SK-N-SH treated with all-trans-retinoic acid at 6 μM for 48 hours (cell line): Measurements from ENCODE around the gene MRPL42.

Experiments used
- ATAC-seq: fragments of 200-7000 bp; cut with Tn5 transposase; 3 replicates; pipeline ENCODE4 v1.9.1; 2020; ENCODE audit warnings: mild to moderate bottlenecking, moderate library complexity
- ARNTL ChIP-seq: fragments of 450-650 bp; formaldehyde crosslinking; IDR thresholded peaks from 2 replicates; pipeline ENCODE4 v1.5.0; 2020; ENCODE audit warnings: low read depth, mild to moderate bottlenecking, moderate library complexity, borderline replicate concordance
- BACH2 ChIP-seq: fragments of 250-450 bp; sonication (Bioruptor Pico); IDR thresholded peaks from 2 replicates; pipeline ENCODE4 v1.9.0; 2021; ENCODE audit warnings: mild to moderate bottlenecking, borderline replicate concordance
- CSDC2 ChIP-seq: fragments of 250-450 bp; sonication (Bioruptor Pico); IDR thresholded peaks from 2 replicates; pipeline ENCODE4 v1.5.0; 2020; ENCODE audit warnings: mild to moderate bottlenecking, moderate library complexity
- ESRRG ChIP-seq: fragments of 250-450 bp; sonication (Bioruptor Pico); IDR thresholded peaks from 2 replicates; pipeline ENCODE4 v1.6.1; 2021; ENCODE audit warnings: mild to moderate bottlenecking
- GLIS3 ChIP-seq: fragments of 250-450 bp; sonication (Bioruptor Pico); IDR thresholded peaks from 2 replicates; pipeline ENCODE4 v1.5.0; 2020; ENCODE audit warnings: mild to moderate bottlenecking, moderate library complexity
- ISL1 ChIP-seq: fragments of 250-450 bp; sonication (Bioruptor Pico); IDR thresholded peaks from 2 replicates; pipeline ENCODE4 v2.1.2; 2022; ENCODE audit warnings: mild to moderate bottlenecking, moderate library complexity
- OSR1 ChIP-seq: fragments of 250-450 bp; sonication (Bioruptor Pico); IDR thresholded peaks from 2 replicates; pipeline ENCODE4 v1.8.0; 2022; ENCODE audit warnings: moderate library complexity, mild to moderate bottlenecking, inconsistent platforms
- RARB ChIP-seq: fragments of 250-450 bp; sonication (Bioruptor Pico); IDR thresholded peaks from 2 replicates; pipeline ENCODE4 v1.8.0; 2021; ENCODE audit warnings: mild to moderate bottlenecking, moderate library complexity
- TCF4 ChIP-seq: fragments of 250-450 bp; sonication (Bioruptor Pico); IDR thresholded peaks from 2 replicates; pipeline ENCODE4 v1.8.0; 2021; ENCODE audit warnings: mild to moderate bottlenecking, moderate library complexity, borderline replicate concordance
- TOX ChIP-seq: fragments of 250-450 bp; sonication (Bioruptor Pico); IDR thresholded peaks from 2 replicates; pipeline ENCODE4 v1.8.0; 2021; ENCODE audit warnings: mild to moderate bottlenecking, moderate library complexity, borderline replicate concordance
- ZFP3 ChIP-seq: fragments of 250-450 bp; sonication (Bioruptor Pico); IDR thresholded peaks from 2 replicates; pipeline ENCODE4 v1.5.0; 2020; ENCODE audit warnings: mild to moderate bottlenecking, moderate library complexity
- ZFP30 ChIP-seq: fragments of 450-650 bp; formaldehyde crosslinking; IDR thresholded peaks from 2 replicates; pipeline ENCODE4 v1.5.0; 2022; ENCODE audit warnings: mild to moderate bottlenecking, moderate library complexity
- ZNF565 ChIP-seq: fragments of 450-650 bp; formaldehyde crosslinking; conservative IDR thresholded peaks from 2 replicates; pipeline ENCODE4 v1.5.0; 2020; ENCODE audit warnings: low read depth, mild to moderate bottlenecking, moderate library complexity
- ZNF70 ChIP-seq: fragments of 450-650 bp; formaldehyde crosslinking; IDR thresholded peaks from 2 replicates; pipeline ENCODE4 v1.5.0; 2020; ENCODE audit warnings: mild to moderate bottlenecking, moderate library complexity
- ZNF8 ChIP-seq: fragments of 450-650 bp; formaldehyde crosslinking; IDR thresholded peaks from 2 replicates; pipeline ENCODE4 v1.5.0; 2020; ENCODE audit warnings: mild to moderate bottlenecking, moderate library complexity
- TF ChIP-seq, protein P1 (sequence below): fragments of 250-450 bp; sonication (Bioruptor Pico); IDR thresholded peaks from 2 replicates; pipeline ENCODE4 v1.8.0; 2021; ENCODE audit warnings: low read depth, mild to moderate bottlenecking, moderate library complexity, borderline replicate concordance
- TF ChIP-seq, protein P2 (sequence below): fragments of 250-450 bp; sonication (Bioruptor Pico); IDR thresholded peaks from 2 replicates; pipeline ENCODE4 v1.5.1; 2021; ENCODE audit warnings: mild to moderate bottlenecking, moderate library complexity
- TF ChIP-seq, protein P3 (sequence below): fragments of 250-450 bp; sonication (Bioruptor Pico); IDR thresholded peaks from 2 replicates; pipeline ENCODE4 v1.5.1; 2020; ENCODE audit warnings: low read depth, mild to moderate bottlenecking, moderate library complexity
- TF ChIP-seq, protein P4 (sequence below): fragments of 250-450 bp; sonication (Bioruptor Pico); IDR thresholded peaks from 2 replicates; pipeline ENCODE4 v1.5.0; 2020; ENCODE audit warnings: mild to moderate bottlenecking, moderate library complexity

Gene MRPL42

DNA sequence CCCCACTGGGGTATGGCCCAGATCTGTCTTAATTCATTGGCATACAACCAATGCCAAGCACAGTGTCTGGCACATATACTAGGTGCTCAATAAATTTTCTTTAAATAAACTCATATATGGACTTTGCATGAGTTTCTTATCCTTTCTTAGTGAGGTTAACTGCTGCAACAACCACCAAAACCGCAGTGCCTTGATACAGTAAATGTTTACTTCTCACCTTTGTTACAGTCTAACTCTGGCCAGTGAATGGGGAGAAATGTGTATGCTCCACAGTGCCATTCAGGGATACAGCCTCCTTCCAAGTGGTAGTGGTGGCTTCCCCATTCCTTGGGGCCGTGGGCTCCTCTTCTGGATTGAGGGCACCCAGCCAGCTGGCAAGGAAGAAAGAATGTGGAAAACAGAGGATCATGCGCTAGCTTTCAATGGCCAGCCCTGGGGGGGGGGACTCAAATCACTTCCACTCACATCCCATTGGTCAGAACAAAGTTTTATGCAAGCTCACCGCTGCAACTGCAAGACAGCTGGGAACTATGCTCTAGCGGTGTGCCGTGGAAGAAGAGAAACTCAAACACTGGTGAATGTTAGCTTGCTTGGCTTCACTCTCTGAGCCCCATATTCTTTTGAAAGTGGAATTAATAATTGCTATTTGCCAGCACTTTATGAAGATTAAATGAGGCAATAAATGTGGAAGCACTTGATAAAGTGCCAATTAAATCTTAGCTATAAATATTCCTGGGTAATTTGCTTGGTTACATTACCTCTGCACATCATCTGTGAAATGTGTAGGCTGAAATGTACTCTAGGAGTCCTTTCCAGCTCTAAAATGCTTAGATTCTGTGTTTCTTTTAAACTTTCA, 54.1 kb downstream of the MRPL42 start:
- ATAC-seq: peak; percentile 23; the same call in 2 of the 3 replicates

DNA sequence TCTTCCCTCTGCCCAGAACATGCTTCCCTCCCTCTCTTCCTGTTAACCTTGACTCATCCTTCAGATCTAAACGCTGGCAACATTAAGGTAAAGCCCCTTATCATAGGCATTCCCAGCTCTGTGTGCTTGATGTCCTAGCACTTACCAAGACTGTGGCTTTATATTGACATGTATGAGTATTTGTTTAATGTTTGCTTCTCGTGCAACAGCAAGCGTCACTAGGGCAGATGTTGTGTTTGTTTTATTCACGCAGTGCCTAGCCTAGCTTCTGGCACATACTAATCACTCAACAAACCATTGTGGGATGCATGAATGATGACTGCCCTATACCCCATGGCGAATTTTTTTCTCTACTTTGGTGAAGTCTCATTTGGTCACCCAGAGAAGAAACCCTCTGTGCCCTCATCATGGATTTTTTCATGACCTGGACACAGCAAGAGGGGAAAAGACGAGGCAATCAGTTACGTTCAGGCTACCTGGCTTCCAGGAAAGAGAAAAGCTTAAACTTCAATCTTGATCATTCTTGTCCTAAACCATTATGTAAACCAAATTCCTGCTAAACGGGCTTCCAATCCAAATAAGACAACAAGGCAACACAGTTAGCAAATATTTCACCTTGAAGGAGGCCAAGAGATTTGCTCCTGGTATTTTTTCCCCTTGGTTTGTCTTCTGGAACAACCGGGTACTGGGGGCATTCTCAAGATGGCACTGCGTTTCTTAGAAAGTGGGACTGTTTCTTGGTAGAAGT, 57.2 kb downstream of the MRPL42 start:
- ATAC-seq: no peak
- no peak for TF ChIP-seq RARB (CRISPR knock-in tag)
- TF ChIP-seq ZNF565 (CRISPR knock-in tag): no peak
- TF ChIP-seq, protein P1, sequence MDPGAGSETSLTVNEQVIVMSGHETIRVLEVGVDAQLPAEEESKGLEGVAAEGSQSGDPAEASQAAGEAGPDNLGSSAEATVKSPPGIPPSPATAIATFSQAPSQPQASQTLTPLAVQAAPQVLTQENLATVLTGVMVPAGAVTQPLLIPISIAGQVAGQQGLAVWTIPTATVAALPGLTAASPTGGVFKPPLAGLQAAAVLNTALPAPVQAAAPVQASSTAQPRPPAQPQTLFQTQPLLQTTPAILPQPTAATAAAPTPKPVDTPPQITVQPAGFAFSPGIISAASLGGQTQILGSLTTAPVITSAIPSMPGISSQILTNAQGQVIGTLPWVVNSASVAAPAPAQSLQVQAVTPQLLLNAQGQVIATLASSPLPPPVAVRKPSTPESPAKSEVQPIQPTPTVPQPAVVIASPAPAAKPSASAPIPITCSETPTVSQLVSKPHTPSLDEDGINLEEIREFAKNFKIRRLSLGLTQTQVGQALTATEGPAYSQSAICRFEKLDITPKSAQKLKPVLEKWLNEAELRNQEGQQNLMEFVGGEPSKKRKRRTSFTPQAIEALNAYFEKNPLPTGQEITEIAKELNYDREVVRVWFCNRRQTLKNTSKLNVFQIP (CRISPR knock-in tag): no peak
- TF ChIP-seq CSDC2 (CRISPR knock-in tag): no peak
- TF ChIP-seq ZFP30 (CRISPR knock-in tag): no peak
- no peak for TF ChIP-seq TOX (CRISPR knock-in tag)
- TF ChIP-seq ARNTL (CRISPR knock-in tag): no peak
- TF ChIP-seq OSR1 (CRISPR knock-in tag): no peak
- TF ChIP-seq, protein P2, sequence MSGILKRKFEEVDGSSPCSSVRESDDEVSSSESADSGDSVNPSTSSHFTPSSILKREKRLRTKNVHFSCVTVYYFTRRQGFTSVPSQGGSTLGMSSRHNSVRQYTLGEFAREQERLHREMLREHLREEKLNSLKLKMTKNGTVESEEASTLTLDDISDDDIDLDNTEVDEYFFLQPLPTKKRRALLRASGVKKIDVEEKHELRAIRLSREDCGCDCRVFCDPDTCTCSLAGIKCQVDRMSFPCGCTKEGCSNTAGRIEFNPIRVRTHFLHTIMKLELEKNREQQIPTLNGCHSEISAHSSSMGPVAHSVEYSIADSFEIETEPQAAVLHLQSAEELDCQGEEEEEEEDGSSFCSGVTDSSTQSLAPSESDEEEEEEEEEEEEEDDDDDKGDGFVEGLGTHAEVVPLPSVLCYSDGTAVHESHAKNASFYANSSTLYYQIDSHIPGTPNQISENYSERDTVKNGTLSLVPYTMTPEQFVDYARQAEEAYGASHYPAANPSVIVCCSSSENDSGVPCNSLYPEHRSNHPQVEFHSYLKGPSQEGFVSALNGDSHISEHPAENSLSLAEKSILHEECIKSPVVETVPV: no peak
- no peak for TF ChIP-seq BACH2 (CRISPR knock-in tag)
- no peak for TF ChIP-seq ZFP3 (CRISPR knock-in tag)
- TF ChIP-seq, protein P3, sequence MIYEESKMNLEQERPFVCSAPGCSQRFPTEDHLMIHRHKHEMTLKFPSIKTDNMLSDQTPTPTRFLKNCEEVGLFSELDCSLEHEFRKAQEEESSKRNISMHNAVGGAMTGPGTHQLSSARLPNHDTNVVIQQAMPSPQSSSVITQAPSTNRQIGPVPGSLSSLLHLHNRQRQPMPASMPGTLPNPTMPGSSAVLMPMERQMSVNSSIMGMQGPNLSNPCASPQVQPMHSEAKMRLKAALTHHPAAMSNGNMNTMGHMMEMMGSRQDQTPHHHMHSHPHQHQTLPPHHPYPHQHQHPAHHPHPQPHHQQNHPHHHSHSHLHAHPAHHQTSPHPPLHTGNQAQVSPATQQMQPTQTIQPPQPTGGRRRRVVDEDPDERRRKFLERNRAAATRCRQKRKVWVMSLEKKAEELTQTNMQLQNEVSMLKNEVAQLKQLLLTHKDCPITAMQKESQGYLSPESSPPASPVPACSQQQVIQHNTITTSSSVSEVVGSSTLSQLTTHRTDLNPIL (CRISPR knock-in tag): no peak

More for the DNA sequence above, 54.1 kb downstream of the MRPL42 start:
- TF ChIP-seq ARNTL (CRISPR knock-in tag) (no peak), ZNF565 (CRISPR knock-in tag) (no peak), BACH2 (CRISPR knock-in tag) (no peak), ZNF8 (CRISPR knock-in tag) (no peak), ESRRG (no peak), ZNF70 (no peak), OSR1 (CRISPR knock-in tag) (no peak), RARB (CRISPR knock-in tag) (no peak), GLIS3 (CRISPR knock-in tag) (no peak), TCF4 (CRISPR knock-in tag) (no peak), ISL1 (CRISPR knock-in tag) (no peak), CSDC2 (CRISPR knock-in tag) (no peak)
- TF ChIP-seq, protein P4, sequence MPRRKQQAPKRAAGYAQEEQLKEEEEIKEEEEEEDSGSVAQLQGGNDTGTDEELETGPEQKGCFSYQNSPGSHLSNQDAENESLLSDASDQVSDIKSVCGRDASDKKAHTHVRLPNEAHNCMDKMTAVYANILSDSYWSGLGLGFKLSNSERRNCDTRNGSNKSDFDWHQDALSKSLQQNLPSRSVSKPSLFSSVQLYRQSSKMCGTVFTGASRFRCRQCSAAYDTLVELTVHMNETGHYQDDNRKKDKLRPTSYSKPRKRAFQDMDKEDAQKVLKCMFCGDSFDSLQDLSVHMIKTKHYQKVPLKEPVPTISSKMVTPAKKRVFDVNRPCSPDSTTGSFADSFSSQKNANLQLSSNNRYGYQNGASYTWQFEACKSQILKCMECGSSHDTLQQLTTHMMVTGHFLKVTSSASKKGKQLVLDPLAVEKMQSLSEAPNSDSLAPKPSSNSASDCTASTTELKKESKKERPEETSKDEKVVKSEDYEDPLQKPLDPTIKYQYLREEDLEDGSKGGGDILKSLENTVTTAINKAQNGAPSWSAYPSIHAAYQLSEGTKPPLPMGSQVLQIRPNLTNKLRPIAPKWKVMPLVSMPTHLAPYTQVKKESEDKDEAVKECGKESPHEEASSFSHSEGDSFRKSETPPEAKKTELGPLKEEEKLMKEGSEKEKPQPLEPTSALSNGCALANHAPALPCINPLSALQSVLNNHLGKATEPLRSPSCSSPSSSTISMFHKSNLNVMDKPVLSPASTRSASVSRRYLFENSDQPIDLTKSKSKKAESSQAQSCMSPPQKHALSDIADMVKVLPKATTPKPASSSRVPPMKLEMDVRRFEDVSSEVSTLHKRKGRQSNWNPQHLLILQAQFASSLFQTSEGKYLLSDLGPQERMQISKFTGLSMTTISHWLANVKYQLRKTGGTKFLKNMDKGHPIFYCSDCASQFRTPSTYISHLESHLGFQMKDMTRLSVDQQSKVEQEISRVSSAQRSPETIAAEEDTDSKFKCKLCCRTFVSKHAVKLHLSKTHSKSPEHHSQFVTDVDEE: no peak
- TF ChIP-seq, protein P2: no peak
